K562 (cell line): ENCODE results near the gene HELZ. TPM values are rescaled to one million over a fixed set of nuclear protein-coding genes. Genes with fewer than 3 reads are reported as not detected.
A peak's percentile ranks its signal among the peaks of the same experiment; 100 is the strongest.

Experiments
- ATAC-seq: fragments of 200-7000 bp; cut with Tn5 transposase; 3 replicates; pipeline ENCODE4 v1.9.1; 2020; ENCODE audit warnings: moderate library complexity
- BruUV-seq: library from RNA; stranded (reverse); fragments of 400-500 nt; replicated peaks from 2 replicates; lab custom pipeline; 2021; lab: Mats Ljungman, UMichigan
- CTCF ChIA-PET: fragments of 300-600 bp; formaldehyde crosslinking; extraction: SDS; loops from one replicate; lab custom pipeline; 2021; ENCODE audit warnings: low intra/inter-chr PET ratio; lab: Yijun Ruan, JAX
- POLR2A ChIA-PET: fragments of 300-600, 350-650 bp; sonication (Branson Sonifier 250); formaldehyde crosslinking; extraction: SDS; loops from one replicate; lab custom pipeline; 2021; ENCODE audit warnings: antibody characterized with exemption, inconsistent platforms; lab: Yijun Ruan, JAX
- DNase-seq, 4 experiments: peaks; one replicate each; pipeline versions ENCODE4 v3.0.0 to v3.0.0-alpha.2; 2011 to 2018; ENCODE audit warnings: low spot score in 3 of 4, mixed read lengths in 3 of 4; ENCODE audit errors: extremely low read depth in 1 of 4
- FAIRE-seq: peaks from 2 replicates; lab custom pipeline; 2011; peaks lifted over from hg19 to GRCh38; lab: Jason Lieb, UNC
- H2AFZ ChIP-seq: 2 replicates; pipeline ENCODE4 v1.6.0; 2011; ENCODE audit warnings: low read depth, low read length, control low read depth, inconsistent platforms
- H3K27ac ChIP-seq: fragments of 200-600 bp; 3 replicates; pipeline ENCODE4 v1.8.0; 2011; ENCODE audit warnings: low read depth, mild to moderate bottlenecking, control low read depth, inconsistent platforms, low read length, moderate library complexity, mixed read lengths; ENCODE audit errors: extremely low read depth
- H3K27me3 ChIP-seq, 2 experiments: fragments of 300-600 bp in 1 of 2; 2 replicates in 1 of 2; 3 replicates in 1 of 2; pipeline versions ENCODE4 v1.6.0 to v1.8.0; 2011; ENCODE audit warnings: inconsistent platforms in 2 of 2, low read length in 2 of 2, mild to moderate bottlenecking in 1 of 2, mixed read lengths in 1 of 2, moderate library complexity in 1 of 2; ENCODE audit not compliant: control insufficient read depth in 2 of 2, insufficient read depth in 2 of 2
- H3K36me3 ChIP-seq: fragments of 300-600 bp; 3 replicates; pipeline ENCODE4 v1.8.0; 2011; ENCODE audit warnings: mild to moderate bottlenecking, low read length, inconsistent platforms; ENCODE audit not compliant: control insufficient read depth, insufficient read depth
- H3K4me1 ChIP-seq, 2 experiments: fragments of 200-600 bp in 1 of 2; replicated peaks in 1 of 2; 2 replicates in 1 of 2; 3 replicates in 1 of 2; pipeline versions ENCODE4 v1.5.1 to v1.8.0; 2011; ENCODE audit warnings: inconsistent platforms in 2 of 2, low read length in 2 of 2, mild to moderate bottlenecking in 1 of 2, mixed read lengths in 1 of 2, moderate library complexity in 1 of 2; ENCODE audit not compliant: control insufficient read depth in 2 of 2, insufficient read depth in 2 of 2
- H3K4me2 ChIP-seq: 2 replicates; pipeline ENCODE4 v1.6.1; 2011; ENCODE audit warnings: low read length, control low read depth, inconsistent platforms, mixed read lengths; ENCODE audit not compliant: insufficient read depth
- H3K4me3 ChIP-seq: fragments of 200-600 bp; sonication (generic), shearing (Covaris generic); 2 replicates; pipeline ENCODE4 v1.5.1; 2016; ENCODE audit warnings: control low read depth, inconsistent platforms
- H3K79me2 ChIP-seq: fragments of 200-600 bp; 3 replicates; pipeline ENCODE4 v1.8.0; 2011; ENCODE audit warnings: low read length, inconsistent platforms; ENCODE audit not compliant: control insufficient read depth, insufficient read depth
- H3K9ac ChIP-seq, 2 experiments: 2 replicates each; pipeline versions ENCODE4 v1.6.0 to v1.6.1; 2011; ENCODE audit warnings: low read depth in 2 of 2, low read length in 2 of 2, control low read depth in 1 of 2, inconsistent platforms in 1 of 2, mild to moderate bottlenecking in 1 of 2, mixed read lengths in 1 of 2; ENCODE audit not compliant: insufficient read depth in 1 of 2
- H3K9me1 ChIP-seq: one replicate; pipeline ENCODE4 v1.6.0; 2011; ENCODE audit warnings: inconsistent platforms, mild to moderate bottlenecking, low read length, moderate library complexity; ENCODE audit not compliant: control insufficient read depth, insufficient read depth
- H3K9me3 ChIP-seq: replicated peaks from 2 replicates; pipeline ENCODE4 v1.5.1; 2011; ENCODE audit warnings: low read depth, low read length, inconsistent platforms; ENCODE audit not compliant: control insufficient read depth, insufficient read depth
- H4K20me1 ChIP-seq: replicated peaks from 2 replicates; pipeline ENCODE4 v1.6.1; 2011; ENCODE audit warnings: low read length, inconsistent platforms, mixed read lengths; ENCODE audit not compliant: control insufficient read depth, insufficient read depth
- CEBPB ChIP-seq: fragments of 450-650 bp; IDR thresholded peaks from 2 replicates; pipeline ENCODE4 v1.6.1; 2016; ENCODE audit warnings: missing genetic modification characterization, missing compliant biosample characterization
- DLX4 ChIP-seq: fragments of 250-450 bp; sonication (Bioruptor Pico); IDR thresholded peaks from 2 replicates; pipeline ENCODE4 v1.6.1; 2021; ENCODE audit warnings: mild to moderate bottlenecking
- LEF1 ChIP-seq: fragments of 450-650 bp; IDR thresholded peaks from 2 replicates; pipeline ENCODE4 v1.6.1; 2016; ENCODE audit warnings: mild to moderate bottlenecking
- NFIC ChIP-seq: fragments of 450-650 bp; IDR thresholded peaks from 2 replicates; pipeline ENCODE4 v1.6.1; 2017; ENCODE audit warnings: mild to moderate bottlenecking, inconsistent platforms
- WGBS: fragments of 100-300 bp; shearing (Covaris generic); methylation state at CpG from one replicate; pipeline ENCODE4 v1.1.6; 2016; ENCODE audit warnings: low coverage, mixed read lengths; ENCODE audit not compliant: insufficient coverage; ENCODE audit errors: missing lambda C conversion rate; 5-methylcytosine and 5-hydroxymethylcytosine counted together
- in situ Hi-C: fragments of 300-500 bp; cut with MboI; formaldehyde crosslinking; loops from 4 replicates; pipeline ENCODE4 v1.15.0; 2018; ENCODE audit warnings: inconsistent platforms, mixed read lengths
- intact Hi-C: fragments of 100-400 bp; cut with micrococcal nuclease; formaldehyde crosslinking; loops from 2 replicates; pipeline ENCODE4 v1.14.2; 2022
- polyA plus RNA-seq, 8 experiments: library from polyadenylated mRNA; depleted of rRNA in 4 of 8; stranded (reverse) in 5 of 8; unstranded in 3 of 8; fragments of >200 nt; fragmentation: Nextera tagmentation in 2 of 8; fragmentation: Illumina TruSeq in 1 of 8; extraction: Ambion mirVana in 2 of 8; extraction: Trizol in 1 of 8; gene quantifications; 2 replicates each; pipeline versions ENCODE4 v1.2.1 to v1.2.3, GENCODE V29; 2011 to 2014; ENCODE audit warnings: inconsistent platforms in 1 of 8, missing spikeins in 1 of 8
- total RNA-seq, 7 experiments: library from RNA; depleted of rRNA in 6 of 7; stranded (reverse); fragments of >200 nt in 6 of 7; fragmentation: Illumina TruSeq in 2 of 7; extraction: Trizol in 2 of 7; gene quantifications; 2 replicates each; pipeline versions ENCODE4 v1.2.1 to v1.2.3, GENCODE V29; 2011 to 2021; ENCODE audit warnings: low replicate concordance in 1 of 7
- TF ChIP-seq, protein P1 (sequence below), 2 experiments: IDR thresholded peaks in 1 of 2; conservative IDR thresholded peaks in 1 of 2; 2 replicates each; pipeline ENCODE4 v1.6.1; 2016; ENCODE audit warnings: low read depth in 2 of 2, mild to moderate bottlenecking in 1 of 2, missing compliant biosample characterization in 1 of 2, missing genetic modification characterization in 1 of 2, moderate library complexity in 1 of 2

The HELZ gene
- total and polyA plus RNA-seq, 9 of the 15 experiments (the other 6 are each of a cell fraction or from before 2014, with no cell fraction given), result 5.2 to 39.8 (median 17.3) TPM

DNA sequence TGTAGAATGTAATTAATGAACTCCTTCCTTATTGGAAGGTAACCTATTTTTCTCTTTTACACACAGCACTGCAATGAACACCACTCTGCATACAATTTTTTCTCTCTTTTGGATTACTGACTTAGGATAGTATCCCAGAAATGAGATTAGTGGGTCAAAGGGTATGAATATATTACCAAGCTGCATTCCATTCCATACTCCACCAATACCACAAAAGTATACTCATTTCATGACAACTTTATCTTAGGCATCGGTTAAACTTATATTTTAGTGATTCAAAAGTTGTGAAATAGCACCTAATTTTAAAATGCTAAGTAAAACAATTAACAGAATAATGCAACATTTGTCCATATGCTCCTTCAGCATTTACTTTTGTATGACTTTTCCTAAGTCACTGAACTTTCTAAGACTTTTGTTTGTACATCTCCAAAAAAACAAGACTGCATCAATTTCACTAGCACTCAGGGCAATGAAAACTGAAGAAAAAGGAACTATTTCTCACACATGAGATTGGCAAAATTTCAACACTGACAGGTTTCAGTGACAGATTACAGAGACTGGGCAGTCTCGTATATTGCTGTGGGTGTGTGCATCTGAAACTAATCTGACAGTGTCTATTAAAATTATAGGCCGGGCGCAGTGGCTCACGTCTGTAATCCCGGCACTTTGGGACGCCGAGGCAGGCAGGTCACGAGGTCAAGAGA lies 32.1 kb downstream of the HELZ start:
- no peak for DNase-seq
- no peak overlapping the region for H3K27ac ChIP-seq
- FAIRE-seq, result no peak
- no peak overlapping the region for H2AFZ ChIP-seq
- H3K9me1 ChIP-seq, result no peaks in the 10 kb centered on the region
- peaks cover 44% of the 10 kb centered on the region for H3K36me3 ChIP-seq
- BruUV-seq, result no TSS peak
- ChIA-PET POLR2A (interaction anchor here (0.8 to 1.3 kb wide), 3 partner anchors 8 to 26 kb away, joined by 3 to 4 read pairs (median 3); no protein-coding TSS in a partner anchor), CTCF (no interaction called here)
- H3K4me2 ChIP-seq, result no peak overlapping the region
- ATAC-seq, result no peak
- no peaks in the 10 kb centered on the region for H3K27me3 ChIP-seq
- no peaks in the 10 kb centered on the region for H3K9me3 ChIP-seq
- H3K79me2 ChIP-seq, result peaks cover 33% of the 10 kb centered on the region
- H4K20me1 ChIP-seq, result peaks cover 12% of the 10 kb centered on the region; the same call in 1 of the 2 replicates
- in situ Hi-C loops (no loop called here), intact Hi-C loops (no loop called here)
- 60% methylated on average over 9 of the region's 9 CpGs for WGBS
- H3K9ac ChIP-seq, result no peak overlapping the region
- peaks cover 8 to 9% of the 10 kb centered on the region in 2 experiments; a peak in 4 of 5 replicates for H3K4me1 ChIP-seq
- H3K4me3 ChIP-seq, result no peak overlapping the region
- peak; percentile 41; the same call in 1 of the 2 replicates for TF ChIP-seq NFIC
- TF ChIP-seq LEF1, result no peak
- TF ChIP-seq CEBPB (tag), result 0 out of 2 replicates have a peak, but pooled peaks have one; percentile 15
- TF ChIP-seq DLX4, result no peak
- TF ChIP-seq, protein P1, sequence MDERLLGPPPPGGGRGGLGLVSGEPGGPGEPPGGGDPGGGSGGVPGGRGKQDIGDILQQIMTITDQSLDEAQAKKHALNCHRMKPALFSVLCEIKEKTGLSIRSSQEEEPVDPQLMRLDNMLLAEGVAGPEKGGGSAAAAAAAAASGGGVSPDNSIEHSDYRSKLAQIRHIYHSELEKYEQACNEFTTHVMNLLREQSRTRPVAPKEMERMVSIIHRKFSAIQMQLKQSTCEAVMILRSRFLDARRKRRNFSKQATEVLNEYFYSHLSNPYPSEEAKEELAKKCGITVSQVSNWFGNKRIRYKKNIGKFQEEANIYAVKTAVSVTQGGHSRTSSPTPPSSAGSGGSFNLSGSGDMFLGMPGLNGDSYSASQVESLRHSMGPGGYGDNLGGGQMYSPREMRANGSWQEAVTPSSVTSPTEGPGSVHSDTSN (CRISPR knock-in tag; IDR thresholded peaks at IDR 0.05; ENCODE audit: low read depth), result no peak
- TF ChIP-seq, protein P1 (tag; conservative IDR thresholded peaks at IDR 0.05; ENCODE audit: low read depth), result peak; percentile 41; the same call in 1 of the 2 replicates
